WTC11 (cell line): ENCODE data around the gene ASTN1.

ENCODE experiments used
- CTCF ChIP-seq: fragments of 200-600 bp; IDR thresholded peaks from 2 replicates; pipeline ENCODE4 v1.8.0; 2022; ENCODE audit warnings: antibody characterized with exemption
- E2F1 ChIP-seq: sonication (generic); formaldehyde crosslinking; IDR thresholded peaks from 2 replicates; pipeline ENCODE4 v1.8.0; 2022; ENCODE audit warnings: mild to moderate bottlenecking, missing genetic modification reagents
- ESRRA ChIP-seq: sonication (generic); formaldehyde crosslinking; IDR thresholded peaks from 2 replicates; pipeline ENCODE4 v1.8.1; 2022; ENCODE audit warnings: mild to moderate bottlenecking, missing genetic modification reagents, borderline replicate concordance
- FOXJ3 ChIP-seq: sonication (generic); formaldehyde crosslinking; IDR thresholded peaks from 2 replicates; pipeline ENCODE4 v1.9.0; 2021; ENCODE audit warnings: missing genetic modification reagents, mild to moderate bottlenecking, borderline replicate concordance
- JUN ChIP-seq: sonication (generic); formaldehyde crosslinking; IDR thresholded peaks from 2 replicates; pipeline ENCODE4 v1.8.0; 2023; ENCODE audit warnings: mild to moderate bottlenecking, missing genetic modification reagents
- NFYB ChIP-seq: sonication (generic); formaldehyde crosslinking; conservative IDR thresholded peaks from 2 replicates; pipeline ENCODE4 v1.8.0; 2022; ENCODE audit warnings: low read depth, missing genetic modification reagents
- NR2C2 ChIP-seq: sonication (generic); formaldehyde crosslinking; IDR thresholded peaks from 2 replicates; pipeline ENCODE4 v1.8.0; 2022; ENCODE audit warnings: mild to moderate bottlenecking, missing genetic modification reagents
- SP1 ChIP-seq: sonication (generic); formaldehyde crosslinking; conservative IDR thresholded peaks from 2 replicates; pipeline ENCODE4 v1.8.1; 2022; ENCODE audit warnings: missing genetic modification reagents
- ZNF396 ChIP-seq: fragments of 250-450 bp; sonication (Bioruptor Pico); IDR thresholded peaks from 2 replicates; pipeline ENCODE4 v1.8.0; 2021; ENCODE audit warnings: mild to moderate bottlenecking, moderate library complexity, borderline replicate concordance
- ZNF532 ChIP-seq: fragments of 250-450 bp; sonication (Bioruptor Pico); IDR thresholded peaks from 2 replicates; pipeline ENCODE4 v1.9.0; 2021; ENCODE audit warnings: mild to moderate bottlenecking, borderline replicate concordance
- TF ChIP-seq, protein P1 (sequence below): sonication (generic); formaldehyde crosslinking; IDR thresholded peaks from 2 replicates; pipeline ENCODE4 v1.8.0; 2022; ENCODE audit warnings: mild to moderate bottlenecking, missing genetic modification reagents

GRCh38 chr1:177053648-177054047 lies 110.9 kb downstream of the ASTN1 start:
- TF ChIP-seq NFYB (CRISPR knock-in tag) (no peak), CTCF (no peak), E2F1 (CRISPR knock-in tag) (no peak), JUN (no peak), FOXJ3 (CRISPR knock-in tag) (no peak), SP1 (CRISPR knock-in tag) (no peak), ZNF532 (CRISPR knock-in tag) (no peak), NR2C2 (no peak), ESRRA (CRISPR knock-in tag) (no peak), ZNF396 (CRISPR knock-in tag) (no peak)
- TF ChIP-seq, protein P1, sequence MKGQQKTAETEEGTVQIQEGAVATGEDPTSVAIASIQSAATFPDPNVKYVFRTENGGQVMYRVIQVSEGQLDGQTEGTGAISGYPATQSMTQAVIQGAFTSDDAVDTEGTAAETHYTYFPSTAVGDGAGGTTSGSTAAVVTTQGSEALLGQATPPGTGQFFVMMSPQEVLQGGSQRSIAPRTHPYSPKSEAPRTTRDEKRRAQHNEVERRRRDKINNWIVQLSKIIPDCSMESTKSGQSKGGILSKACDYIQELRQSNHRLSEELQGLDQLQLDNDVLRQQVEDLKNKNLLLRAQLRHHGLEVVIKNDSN (CRISPR knock-in tag), result no peak
